HG03159 (cell line): Measurements from ENCODE around the gene HDLBP.

Experiments used
- ATAC-seq: cut with Tn5 transposase; IDR thresholded peaks from one replicate; pipeline ENCODE4 v1.9.1; 2021; ENCODE audit warnings: mild to moderate bottlenecking, moderate library complexity; ENCODE audit not compliant: unreplicated experiment

The HDLBP gene

GRCh38 chr2:241255542-241256167 lies 59.8 kb downstream of the HDLBP start:
- no peak for ATAC-seq

DNA sequence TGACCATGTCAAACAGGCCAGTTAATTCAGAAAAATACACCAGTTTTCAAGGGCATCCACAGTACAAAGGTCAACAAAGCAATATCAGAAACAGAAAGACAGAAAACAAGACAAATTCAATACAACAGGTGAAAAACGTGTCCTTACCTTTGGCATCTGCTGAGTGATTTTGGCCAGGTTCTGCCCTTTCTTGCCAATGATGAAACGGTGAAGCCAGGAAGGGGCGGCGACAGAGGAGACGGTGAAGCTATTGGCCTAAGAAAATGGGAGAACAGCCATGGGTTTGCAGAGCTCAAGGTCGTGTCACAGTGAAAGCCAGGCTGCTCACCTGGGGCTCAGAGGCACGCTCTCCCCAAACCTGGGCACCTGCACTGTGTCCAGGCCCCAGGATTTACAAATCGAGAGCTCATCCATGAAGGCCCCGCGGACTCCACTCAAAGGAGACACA lies 60.5 kb downstream of the HDLBP start:
- ATAC-seq, result no peak

DNA sequence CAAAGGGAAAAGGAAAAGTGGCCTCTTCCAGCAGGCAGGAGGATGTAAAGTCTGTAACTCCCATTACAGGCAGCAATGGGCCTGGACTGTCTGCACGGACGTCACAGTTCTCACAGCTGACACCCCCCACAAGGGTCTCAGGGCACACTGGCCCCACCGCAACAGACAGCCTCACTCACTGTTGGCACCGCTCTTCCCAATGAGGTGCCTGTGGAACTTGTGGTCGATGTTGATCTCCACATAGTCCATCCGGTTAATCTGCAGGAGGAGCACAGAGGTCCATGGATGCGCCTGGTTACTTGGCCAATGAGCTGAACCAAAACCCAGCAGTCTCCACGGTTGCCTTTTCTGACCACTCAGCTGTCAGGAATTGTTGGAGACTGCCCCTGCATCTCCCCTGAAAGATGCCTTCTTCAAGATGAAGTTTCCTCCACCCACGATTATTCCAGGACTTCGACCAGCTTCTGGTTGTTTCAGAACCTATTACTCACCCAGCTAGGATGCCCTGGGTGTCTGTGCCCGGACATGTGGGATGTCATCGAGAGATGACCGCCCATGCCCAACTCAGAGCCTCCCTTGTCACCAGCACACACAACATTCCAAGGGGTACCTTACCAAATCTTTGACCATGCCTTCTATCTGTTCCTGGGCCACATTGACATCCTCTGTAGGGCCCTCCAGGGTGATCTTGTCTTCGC lies 62.5 kb downstream of the HDLBP start:
- ATAC-seq, result no peak

DNA sequence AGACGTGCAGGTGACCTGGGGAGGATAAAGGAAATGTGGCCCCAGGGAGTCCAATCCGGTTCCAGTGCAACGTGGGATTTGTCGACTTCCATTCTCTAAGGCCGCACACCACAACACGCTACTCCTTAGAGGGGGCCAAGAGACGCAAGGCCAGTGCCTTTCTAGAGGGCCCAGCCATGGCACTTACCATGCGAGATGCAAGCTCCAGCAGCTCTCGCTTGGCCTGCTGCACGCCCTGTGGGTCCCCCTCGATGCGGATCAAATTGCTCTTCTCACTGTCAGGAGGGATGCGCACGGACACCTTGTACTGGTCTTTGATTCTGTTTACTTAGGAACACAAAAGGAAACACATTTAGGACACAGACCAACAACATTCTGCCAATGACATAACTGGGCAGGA lies 65.8 kb downstream of the HDLBP start:
- ATAC-seq, result no peak

GRCh38 chr2:241248897-241249296 lies 66.6 kb downstream of the HDLBP start:
- ATAC-seq, result no peak

- ATAC-seq, result no peak
These were observed 67.2 kb downstream of the HDLBP start for GRCh38 chr2:241248289-241248688.

GRCh38 chr2:241244368-241244767 lies 71.1 kb downstream of the HDLBP start:
- ATAC-seq, result no peak

DNA sequence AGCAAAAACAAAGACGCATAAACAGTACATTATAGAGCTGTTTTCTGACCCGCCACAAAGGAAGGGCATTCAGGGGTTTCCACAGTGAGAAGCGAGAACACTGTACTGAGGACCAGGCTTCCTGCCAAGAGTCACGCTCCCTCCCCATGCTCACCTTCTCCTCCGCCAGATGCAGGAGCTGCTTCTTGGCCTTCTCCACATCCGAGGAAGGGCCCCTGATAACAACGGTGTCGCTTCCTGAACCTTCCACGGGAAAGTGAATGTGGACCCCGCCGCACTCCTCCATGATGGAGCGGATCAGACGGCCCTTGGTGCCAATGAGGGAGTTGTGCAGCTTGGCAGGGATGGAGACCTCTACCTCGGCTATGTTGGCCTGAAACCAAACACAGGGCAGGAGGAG lies 73.2 kb downstream of the HDLBP start:
- no peak for ATAC-seq

DNA sequence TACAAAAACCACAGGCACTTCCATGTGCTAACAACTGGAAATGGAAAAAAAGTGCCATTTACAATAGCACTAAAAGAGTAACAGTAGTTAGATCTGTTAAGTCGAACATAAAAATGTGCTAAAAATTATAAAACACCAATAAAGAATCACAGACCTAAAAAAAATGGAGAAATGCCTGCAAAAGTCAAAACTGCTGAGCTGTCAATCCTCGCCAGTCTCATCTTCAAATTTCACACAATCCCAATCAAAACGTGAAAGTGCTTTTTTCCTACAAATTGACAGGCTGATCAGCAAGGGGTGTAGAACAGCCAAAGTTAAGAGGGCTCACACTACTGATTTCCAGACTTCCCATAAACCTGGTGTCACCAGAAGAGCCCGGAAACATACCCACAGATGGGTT lies 73.8 kb downstream of the HDLBP start:
- ATAC-seq, result no peak

DNA sequence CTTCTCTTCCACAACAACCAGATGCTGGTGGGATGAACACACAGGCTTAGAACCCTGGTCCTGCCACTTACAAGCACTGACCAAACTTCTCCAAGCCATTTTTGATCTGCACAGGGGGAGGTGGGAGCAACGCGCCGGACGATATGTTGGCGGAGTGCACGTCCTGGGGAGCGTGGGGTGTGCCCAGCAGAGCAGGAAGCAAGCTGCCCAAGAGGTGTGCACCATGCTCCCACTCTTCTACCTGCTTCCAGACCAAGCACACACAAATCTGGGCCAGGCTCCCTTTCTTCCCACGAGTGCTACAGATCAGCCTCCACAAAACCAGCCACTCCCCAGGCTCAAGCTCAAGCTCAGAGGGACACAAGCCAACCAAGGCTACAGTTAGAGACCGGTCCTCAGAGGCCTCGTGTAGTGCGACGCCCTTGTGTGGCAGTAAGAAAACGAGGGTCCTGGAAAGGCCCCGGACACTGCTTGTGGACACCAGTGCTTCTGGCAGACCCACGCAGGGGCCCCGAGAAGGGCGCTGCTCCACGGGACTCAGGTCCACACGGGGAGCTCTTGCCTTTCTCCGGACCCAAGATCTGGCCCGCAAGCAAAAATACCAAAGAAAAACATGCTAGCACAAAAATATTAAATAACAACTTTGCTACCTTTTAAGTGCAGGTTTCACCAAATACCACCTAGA lies 75.0 kb downstream of the HDLBP start:
- no peak for ATAC-seq

- no peak for ATAC-seq
These were observed 75.8 kb downstream of the HDLBP start for GRCh38 chr2:241239552-241240202.

DNA sequence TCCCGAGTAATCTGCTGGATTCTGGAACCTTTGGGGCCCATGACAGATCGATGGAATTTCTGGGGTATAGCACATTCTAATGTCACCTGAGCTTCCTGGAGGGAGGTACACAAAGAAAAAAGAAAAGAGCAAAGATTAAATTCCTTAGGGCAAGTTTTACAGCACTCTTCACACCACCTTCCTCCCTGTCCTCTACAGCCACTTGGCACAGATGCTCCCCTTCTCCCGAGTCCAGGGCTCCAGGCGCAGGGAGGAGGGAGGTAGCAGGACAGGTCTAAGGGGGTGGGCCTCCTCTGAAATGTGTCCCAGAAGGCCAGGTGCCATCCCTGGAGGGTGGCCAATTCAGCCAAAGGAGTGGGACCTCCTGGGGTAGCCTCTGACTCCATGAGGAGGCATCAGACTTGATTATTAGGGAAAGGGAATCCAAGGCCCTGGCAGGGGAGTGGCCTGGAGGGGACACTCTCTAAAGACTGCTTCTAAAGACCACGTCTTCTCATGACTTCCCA lies 76.7 kb downstream of the HDLBP start:
- no peak for ATAC-seq

DNA sequence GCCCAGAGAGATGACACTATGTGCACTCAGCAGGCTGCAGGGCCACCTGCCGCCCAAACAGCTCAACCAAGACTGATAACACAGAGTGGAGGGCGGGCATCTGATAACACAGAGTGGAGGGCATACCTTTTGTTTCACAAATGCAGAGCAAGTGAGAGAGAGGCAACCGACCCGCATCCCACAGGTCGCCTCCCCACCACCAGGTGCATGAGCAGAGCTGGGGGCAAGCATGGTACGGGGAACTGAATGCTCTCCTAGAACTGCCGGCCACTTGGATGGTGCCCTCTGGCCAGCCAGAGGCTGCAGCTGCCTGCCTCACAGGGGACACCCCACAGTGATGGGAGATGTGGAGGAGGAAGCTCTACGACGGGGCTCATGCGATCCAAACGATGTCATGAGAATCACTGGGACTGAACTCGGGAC lies 77.5 kb downstream of the HDLBP start:
- no peak for ATAC-seq

DNA sequence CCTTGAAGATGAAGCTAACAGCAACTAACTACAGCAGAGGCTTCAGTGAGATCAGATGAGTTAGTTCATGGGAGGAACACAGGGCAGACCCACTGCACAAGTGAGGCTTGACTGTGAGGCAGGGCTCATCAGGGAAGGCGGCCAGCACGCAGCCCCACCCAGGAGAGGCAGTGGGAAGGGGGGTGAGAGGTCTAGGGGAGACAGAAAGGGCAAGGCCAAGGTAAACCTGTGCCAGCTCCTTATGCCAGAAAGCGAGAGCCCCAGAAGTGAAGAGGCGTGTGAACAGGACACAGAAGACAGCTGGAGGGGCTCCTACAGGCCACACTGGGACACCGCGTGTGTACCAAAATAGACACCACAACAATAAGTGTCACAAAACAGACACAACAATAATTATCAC lies 78.4 kb downstream of the HDLBP start:
- no peak for ATAC-seq

- ATAC-seq, result no peak
These were observed 79.4 kb downstream of the HDLBP start for GRCh38 chr2:241235859-241236593.

DNA sequence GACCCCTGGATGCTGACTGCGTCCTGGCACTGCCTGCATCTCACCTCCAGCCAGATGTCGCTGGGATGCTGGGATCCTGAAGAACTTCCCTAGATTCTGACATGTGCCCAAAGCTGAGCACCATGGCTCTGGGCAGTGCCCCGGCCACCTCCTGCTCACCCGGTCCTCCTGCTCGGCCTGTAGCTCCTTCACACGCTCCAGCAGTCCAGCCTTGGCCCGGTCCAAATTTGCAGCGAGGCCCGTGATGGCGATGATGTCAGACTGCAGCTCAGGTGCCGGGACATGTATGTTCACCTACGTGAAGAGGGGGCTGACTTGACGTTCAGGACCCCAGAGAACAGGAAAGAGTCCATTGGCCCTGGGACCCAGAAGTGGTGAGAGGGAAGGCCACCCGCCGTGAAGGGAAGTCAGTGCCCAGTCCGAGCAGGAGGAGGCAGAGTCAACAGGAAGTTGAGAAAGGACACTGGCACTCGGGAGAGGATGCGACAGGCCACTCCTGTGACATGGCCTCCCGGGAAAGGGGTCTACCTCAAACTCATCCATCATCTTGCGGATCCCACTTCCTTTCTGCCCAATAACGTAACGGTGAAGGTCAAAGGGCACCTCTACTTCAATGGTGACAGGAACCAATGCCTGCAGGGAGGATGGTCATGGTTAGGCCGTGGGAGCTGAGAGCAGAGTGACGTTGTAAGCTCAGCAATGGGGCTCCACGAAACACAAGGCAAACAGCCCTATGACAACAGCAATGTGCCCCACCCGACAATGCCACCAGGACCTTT lies 80.3 kb downstream of the HDLBP start:
- no peak for ATAC-seq

DNA sequence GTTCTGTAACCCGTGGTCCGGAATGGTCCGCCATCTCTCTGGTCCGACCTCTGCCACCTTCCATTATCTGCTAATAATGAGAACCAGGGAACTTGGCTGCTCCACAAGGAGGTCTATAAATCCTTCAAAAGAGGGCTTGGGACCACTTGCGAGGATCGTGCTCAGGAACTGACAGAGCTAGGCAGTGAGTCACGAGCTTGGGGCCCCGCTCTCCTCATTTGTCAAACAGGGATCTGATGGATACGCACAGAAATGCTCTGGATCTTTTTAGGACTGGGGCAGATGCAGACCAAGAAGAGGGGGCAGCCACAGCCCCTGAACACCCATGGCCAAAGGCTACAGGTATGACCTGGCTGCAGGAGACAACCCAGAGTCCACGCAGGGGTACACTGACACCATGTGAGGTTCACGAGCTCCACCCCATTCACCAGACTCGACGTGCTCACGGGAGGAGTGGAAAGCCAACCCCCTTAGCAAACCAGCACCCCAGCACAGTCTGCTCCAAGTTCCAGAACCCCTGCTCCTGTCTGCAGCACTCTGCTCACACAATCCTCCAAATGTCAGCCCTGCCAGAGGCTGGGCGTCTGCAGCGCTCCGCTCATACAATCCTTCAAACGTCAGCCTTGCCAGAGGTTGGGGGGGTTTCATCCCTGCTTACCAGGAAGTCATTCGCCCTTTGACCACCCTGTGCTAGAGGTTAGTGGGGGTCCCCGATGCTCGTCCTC lies 81.2 kb downstream of the HDLBP start:
- ATAC-seq, result no peak

DNA sequence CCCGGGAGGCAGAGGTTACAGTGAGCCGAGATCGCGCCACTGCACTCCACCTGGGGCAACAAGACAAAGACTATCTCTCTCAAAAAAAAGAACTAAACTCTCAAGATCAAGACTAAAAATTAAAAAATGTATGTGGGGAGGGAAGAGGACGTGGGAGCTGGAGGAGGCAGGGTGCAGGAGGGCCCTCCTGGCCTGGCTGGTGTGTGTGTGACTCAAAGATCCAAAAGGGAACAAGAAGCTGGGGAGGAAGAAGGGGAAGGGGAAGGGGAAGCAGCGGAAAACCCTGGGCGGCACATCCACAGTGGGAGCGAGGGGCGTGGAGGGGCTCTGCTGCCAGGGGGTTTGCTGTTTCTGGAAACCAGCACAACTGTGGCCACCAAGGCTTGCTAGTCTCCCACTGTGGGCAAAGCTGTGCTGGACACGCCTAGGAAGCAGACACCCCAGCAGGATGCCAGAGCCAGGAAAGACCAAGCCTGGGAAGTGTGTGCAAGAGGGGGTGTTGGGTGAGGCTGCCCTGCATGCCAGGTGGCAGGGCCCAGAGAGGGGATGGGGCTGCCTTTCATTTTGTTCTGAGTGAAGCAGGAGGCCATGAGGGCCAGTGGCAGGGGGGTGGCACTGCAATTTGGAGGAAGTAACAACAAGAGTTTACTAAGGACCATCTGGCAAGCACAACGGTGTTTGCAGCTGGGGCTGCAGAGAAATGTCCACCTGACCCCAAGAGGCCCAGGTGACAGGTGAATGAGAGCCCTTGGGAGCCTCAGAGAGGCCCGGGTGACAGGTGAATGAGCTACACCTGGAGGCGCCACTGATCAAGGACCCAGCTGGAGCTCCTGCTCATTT lies 82.5 kb downstream of the HDLBP start:
- ATAC-seq, result no peak
